HL-60 (cell line): ENCODE measurements around the gene WSB2.
"Not testable (repeated sequence)": the region's sequence is repeated elsewhere in the genome, so short reads cannot be mapped to it uniquely, and the experiment has no call there.

ENCODE experiments used
- CTCF ChIP-seq: IDR thresholded peaks from one replicate; pipeline ENCODE4 v1.5.1; 2011; ENCODE audit warnings: low read length, control low read depth, inconsistent platforms; ENCODE audit not compliant: insufficient read depth
- GABPA ChIP-seq: IDR thresholded peaks from 2 replicates; pipeline ENCODE4 v1.6.1; 2012; ENCODE audit warnings: low read depth

- TF ChIP-seq GABPA, CTCF: not testable (repeated sequence)
These were observed 38.8 kb downstream of the WSB2 start for GRCh38 chr12:118022097-118022727.
